HG03558 (cell line): ENCODE measurements around the gene DLEC1.

ENCODE experiments used
- ATAC-seq: cut with Tn5 transposase; IDR thresholded peaks from one replicate; pipeline ENCODE4 v1.9.1; 2021; ENCODE audit warnings: moderate number of reproducible peaks; ENCODE audit not compliant: unreplicated experiment; ENCODE audit errors: extremely low read depth

Gene DLEC1

DNA sequence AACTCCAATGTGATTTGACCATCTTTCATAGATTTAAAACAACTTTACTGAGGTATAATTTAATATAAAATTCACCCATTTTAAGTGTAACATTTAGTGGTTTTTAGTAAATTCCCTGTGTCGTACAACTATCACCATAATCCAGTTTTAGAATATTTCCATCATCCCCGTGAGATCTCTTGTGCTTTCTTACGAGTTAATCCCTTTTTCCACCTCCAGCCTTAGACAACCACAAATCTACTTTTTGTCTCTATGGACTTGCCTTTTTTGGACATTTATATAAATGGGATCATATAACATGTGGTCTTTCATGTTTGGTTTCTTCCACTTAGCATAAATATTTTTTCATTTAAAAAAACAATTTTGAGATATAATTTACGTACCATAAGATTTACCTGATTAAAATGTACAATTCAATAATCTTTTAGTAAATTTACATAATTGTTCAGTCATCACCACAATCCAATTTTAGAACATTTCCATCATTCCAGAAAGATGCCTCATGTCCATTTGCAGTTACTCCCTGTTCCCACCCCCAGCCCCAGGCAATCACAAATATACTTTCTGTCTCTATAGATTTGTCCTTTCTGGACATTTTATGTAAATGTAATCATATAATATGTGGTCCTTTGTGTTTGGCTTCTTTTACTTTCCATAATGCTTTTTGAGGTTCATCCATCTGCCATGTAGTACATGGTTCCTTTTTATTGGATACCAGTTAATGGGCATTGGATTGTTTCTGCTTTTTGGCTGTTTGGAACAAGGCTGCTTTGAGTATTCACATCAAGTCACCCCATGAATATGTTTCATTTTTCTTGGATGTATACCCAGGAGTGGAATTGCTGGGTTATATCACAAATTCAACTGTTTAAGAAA, 129.4 kb downstream of the DLEC1 start:
- ATAC-seq: no peak

DNA sequence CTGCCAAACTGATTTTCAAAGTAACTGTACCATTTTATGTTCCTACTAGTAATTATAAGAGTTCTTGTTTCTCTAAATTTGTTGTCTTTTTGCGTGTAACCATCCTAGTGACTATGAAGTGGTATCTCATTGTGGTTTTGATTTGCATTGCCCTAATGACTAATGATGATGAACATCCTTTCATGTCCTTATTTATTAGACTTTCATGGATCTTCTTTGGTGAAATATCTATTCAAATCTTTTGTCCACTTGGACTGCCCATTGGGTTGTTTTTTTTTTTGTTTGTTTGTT, 130.0 kb downstream of the DLEC1 start:
- ATAC-seq: no peak

DNA sequence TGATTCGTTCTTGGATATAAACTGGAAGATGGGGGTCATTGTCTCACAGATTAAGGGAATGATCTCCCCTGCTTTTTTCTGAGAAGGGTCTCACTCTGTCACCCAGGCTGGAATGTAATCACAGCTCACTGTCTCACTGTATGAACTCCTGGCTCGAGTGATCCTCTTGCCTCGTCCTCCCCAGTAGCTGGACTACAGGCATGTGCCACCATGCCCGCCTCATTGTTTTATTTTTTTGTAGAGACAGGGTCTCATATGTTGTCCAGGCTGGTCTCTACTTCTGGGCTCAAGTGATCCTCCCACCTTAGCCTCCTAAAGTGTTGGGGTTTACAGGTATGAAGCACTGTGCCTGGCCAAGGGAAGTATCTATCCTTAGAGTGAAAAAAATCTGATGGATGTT, 131.7 kb downstream of the DLEC1 start:
- no peak for ATAC-seq

DNA sequence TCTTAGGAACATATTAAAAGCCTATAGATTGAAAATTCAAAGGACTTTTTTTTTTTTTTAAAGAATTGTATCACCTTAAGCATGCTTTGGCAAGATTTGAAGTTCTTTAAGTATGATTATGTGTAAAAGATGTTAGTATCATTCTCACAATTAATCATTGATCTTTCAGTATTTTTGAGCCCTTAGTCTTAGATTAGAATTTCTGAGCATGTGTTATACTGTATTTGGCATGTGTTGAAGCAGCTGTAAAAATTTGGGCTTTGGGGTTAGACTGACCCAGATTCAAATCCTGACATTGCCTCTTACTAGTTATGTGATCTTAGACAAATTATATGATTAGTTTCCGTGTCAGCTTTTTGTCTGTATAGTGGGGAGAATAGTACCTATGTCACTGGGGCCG, 132.6 kb downstream of the DLEC1 start:
- no peak for ATAC-seq
